Vagina (tissue), 2 donors: ENCODE measurements around the gene EFCAB9.

ENCODE experiments used
- CTCF ChIP-seq, 3 experiments: fragments of 450-650 bp in 2 of 3; fragments of 200-600 bp in 1 of 3; sonication (generic) in 1 of 3; IDR thresholded peaks; one replicate each; pipeline ENCODE4 v1.5.1; 2017 to 2019; ENCODE audit warnings: antibody characterized with exemption in 3 of 3, mild to moderate bottlenecking in 2 of 3, moderate library complexity in 2 of 3
- POLR2A ChIP-seq, 2 donors: fragments of 450-650 bp; IDR thresholded peaks; one replicate each; pipeline ENCODE4 v1.6.1; 2017; ENCODE audit warnings: antibody characterized with exemption in 2 of 2, mild to moderate bottlenecking in 2 of 2, moderate library complexity in 2 of 2
- POLR2AphosphoS5 ChIP-seq, 2 donors: sonication (generic); formaldehyde crosslinking; IDR thresholded peaks; one replicate each; pipeline ENCODE4 v1.9.0; 2017; ENCODE audit warnings: antibody characterized with exemption in 2 of 2, mild to moderate bottlenecking in 2 of 2, low read depth in 1 of 2; ENCODE audit not compliant: insufficient read depth in 1 of 2

GRCh38 chr5:172159016-172159415 is 35.0 kb upstream of the EFCAB9 start:
- TF ChIP-seq CTCF (IDR thresholded peaks at IDR 0.05) (no peak), POLR2A (IDR thresholded peaks at IDR 0.05) (no peak), POLR2AphosphoS5 (IDR thresholded peaks at IDR 0.05; ENCODE audit: insufficient read depth in 1 of 2, low read depth in 1 of 2) (no peak)
